Mammary epithelial cell (primary cell): Measurements from ENCODE around the gene GALNTL6.

ENCODE experiments used
- EZH2 ChIP-seq: IDR thresholded peaks from 2 replicates; pipeline ENCODE4 v1.6.1; 2012; ENCODE audit warnings: low read length, inconsistent platforms, borderline replicate concordance
- TF ChIP-seq, protein P1 (sequence below), 2 donors: IDR thresholded peaks in 1 of 2; conservative IDR thresholded peaks in 1 of 2; 2 replicates each; pipeline ENCODE4 v1.5.1; 2011 to 2012; ENCODE audit warnings: inconsistent platforms in 2 of 2, low read length in 2 of 2, mild to moderate bottlenecking in 2 of 2, control low read depth in 1 of 2, low read depth in 1 of 2; ENCODE audit not compliant: insufficient read depth in 1 of 2; ENCODE audit errors: extremely low read depth in 1 of 2

DNA sequence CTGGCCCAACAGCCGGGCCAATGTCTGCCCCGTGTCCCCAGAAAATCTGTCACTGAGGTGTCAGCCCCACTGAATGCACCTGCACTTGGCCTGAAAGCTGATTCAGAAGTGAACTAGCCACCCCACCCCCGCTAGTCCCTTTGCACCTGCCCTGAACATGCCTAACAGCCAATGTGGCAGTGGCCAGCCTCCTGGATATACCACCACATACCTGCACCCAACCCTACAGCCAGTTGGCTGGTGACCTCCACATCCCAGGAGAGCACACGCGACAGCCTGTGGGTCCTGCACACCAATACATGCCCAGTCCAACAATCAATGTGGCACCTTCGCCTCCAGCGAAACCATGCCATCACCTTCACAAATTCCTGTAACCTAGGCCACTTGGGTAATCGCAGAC lies 116.7 kb downstream of the GALNTL6 start:
- TF ChIP-seq, protein P1, sequence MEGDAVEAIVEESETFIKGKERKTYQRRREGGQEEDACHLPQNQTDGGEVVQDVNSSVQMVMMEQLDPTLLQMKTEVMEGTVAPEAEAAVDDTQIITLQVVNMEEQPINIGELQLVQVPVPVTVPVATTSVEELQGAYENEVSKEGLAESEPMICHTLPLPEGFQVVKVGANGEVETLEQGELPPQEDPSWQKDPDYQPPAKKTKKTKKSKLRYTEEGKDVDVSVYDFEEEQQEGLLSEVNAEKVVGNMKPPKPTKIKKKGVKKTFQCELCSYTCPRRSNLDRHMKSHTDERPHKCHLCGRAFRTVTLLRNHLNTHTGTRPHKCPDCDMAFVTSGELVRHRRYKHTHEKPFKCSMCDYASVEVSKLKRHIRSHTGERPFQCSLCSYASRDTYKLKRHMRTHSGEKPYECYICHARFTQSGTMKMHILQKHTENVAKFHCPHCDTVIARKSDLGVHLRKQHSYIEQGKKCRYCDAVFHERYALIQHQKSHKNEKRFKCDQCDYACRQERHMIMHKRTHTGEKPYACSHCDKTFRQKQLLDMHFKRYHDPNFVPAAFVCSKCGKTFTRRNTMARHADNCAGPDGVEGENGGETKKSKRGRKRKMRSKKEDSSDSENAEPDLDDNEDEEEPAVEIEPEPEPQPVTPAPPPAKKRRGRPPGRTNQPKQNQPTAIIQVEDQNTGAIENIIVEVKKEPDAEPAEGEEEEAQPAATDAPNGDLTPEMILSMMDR (conservative IDR thresholded peaks at IDR 0.05 in 1 of 2, IDR thresholded peaks at IDR 0.05 in 1 of 2; ENCODE audit: extremely low read depth in 1 of 2, insufficient read depth in 1 of 2, low read depth in 1 of 2, low read length in 2 of 2) = no peak
- no peak for TF ChIP-seq EZH2
